Cardiac fibroblast (primary cell): ENCODE measurements around the gene TMEM108.

Experiments used
- DNase-seq, 2 donors: peaks; one replicate each; pipeline versions ENCODE4 v3.0.0 to v3.0.0-alpha.2; 2010; ENCODE audit warnings: low read depth in 2 of 2
- H3K4me3 ChIP-seq, 2 donors: replicated peaks in 1 of 2; 1 replicate in 1 of 2; 2 replicates in 1 of 2; pipeline ENCODE4 v1.5.1; 2011; ENCODE audit warnings: low read depth in 2 of 2, low read length in 2 of 2, mild to moderate bottlenecking in 2 of 2, moderate library complexity in 1 of 2
- CTCF ChIP-seq: IDR thresholded peaks from one replicate; pipeline ENCODE4 v1.5.1; 2011; ENCODE audit warnings: low read depth, mild to moderate bottlenecking, low read length, inconsistent platforms

The TMEM108 gene

DNA sequence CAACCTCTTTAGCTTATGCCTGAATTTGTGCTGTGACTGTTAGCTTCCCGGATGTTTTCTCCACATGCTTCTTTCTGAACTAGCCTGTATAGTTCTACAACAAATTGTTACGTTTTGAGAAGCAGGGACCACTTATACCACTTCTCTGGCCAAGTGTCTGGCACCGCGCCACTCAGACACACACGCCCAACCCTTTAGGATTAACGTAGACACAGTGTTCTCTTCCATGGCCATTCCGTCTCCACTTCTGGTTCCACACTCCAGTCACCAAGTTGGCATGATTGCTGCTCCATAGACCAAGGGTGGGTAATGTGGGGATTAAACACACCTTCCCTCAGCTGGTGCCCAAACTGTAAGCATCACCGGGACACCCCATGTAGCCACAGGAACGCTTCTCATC lies 755 bp upstream of the TMEM108 start:
- no peak for DNase-seq
- H3K4me3 ChIP-seq, result no peak overlapping the region
- no peak for TF ChIP-seq CTCF

- peak in 1 of 2 donors; percentile 5 for DNase-seq
- peak overlapping the region; percentile 43 to 47 for H3K4me3 ChIP-seq
- TF ChIP-seq CTCF, result no peak
These were observed 662 bp downstream of the TMEM108 start for GRCh38 chr3:133038731-133039375.

DNA sequence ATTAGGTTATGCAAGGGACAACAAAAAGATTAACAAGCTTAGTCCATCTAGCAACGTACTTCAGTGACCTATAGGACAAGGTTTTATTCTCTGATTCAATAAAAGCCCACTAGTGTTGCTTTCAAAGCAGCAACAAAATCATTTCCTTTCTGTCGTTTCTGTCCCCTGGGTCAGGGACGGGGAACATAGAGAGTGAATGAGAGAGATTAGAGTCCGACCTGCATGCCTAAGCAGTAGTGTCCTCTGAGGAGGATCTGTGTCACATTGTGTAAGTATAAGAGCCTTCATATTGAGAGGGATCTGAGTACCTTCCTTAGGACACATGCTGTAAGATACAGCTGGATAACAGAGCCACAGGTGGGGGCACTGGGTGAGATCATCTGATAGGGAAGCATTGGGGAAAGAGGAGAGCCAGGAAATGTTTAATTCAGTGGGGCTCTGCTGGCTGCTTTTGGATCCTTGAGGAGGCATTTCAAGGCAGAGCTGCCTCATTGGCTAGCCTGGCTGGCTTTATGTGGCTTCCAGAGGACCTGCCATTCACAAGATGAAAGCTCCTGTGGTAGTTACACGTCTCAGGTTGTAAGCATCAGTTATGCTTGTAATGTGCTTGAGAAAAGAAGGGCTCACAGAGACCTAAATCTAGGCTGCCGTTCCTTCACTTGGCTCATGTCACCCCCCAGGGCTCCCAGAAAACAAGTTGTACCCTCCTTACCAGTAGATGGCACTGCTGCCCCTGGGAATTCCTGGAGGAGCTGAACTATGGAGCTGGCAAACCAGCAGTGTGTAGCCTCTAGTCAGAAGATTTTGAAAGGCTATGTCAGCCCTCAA lies 2.7 kb downstream of the TMEM108 start:
- peak; percentile 79 to 83 for DNase-seq
- TF ChIP-seq CTCF, result peak; percentile 80

GRCh38 chr3:133041524-133041829 lies 3.3 kb downstream of the TMEM108 start:
- no peak for TF ChIP-seq CTCF
- DNase-seq, result no peak
- H3K4me3 ChIP-seq, result no peak overlapping the region

More for the DNA sequence above, 2.7 kb downstream of the TMEM108 start:
- H3K4me3 ChIP-seq, result no peak overlapping the region

DNA sequence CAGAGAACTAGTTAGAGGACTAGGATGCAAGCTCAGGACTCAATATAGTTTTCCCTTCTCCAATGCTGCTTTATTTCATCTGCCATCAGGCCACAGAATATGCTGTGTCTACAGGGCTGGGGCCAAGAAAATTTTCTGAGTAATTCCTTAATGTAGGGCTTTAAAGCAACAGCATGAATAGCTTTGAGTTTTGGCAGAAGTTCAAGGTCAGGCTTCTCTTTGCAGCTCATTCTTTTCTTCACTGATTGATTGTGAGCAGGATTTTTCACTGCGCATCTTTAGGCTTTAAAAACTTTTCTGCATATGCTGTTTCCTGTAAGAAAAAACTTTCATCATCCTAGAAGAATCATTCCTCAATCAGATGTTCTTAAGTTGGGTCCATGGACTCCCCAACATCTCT lies 4.6 kb downstream of the TMEM108 start:
- peak; percentile 15 to 18 for DNase-seq
- H3K4me3 ChIP-seq, result no peak overlapping the region
- TF ChIP-seq CTCF, result no peak

DNA sequence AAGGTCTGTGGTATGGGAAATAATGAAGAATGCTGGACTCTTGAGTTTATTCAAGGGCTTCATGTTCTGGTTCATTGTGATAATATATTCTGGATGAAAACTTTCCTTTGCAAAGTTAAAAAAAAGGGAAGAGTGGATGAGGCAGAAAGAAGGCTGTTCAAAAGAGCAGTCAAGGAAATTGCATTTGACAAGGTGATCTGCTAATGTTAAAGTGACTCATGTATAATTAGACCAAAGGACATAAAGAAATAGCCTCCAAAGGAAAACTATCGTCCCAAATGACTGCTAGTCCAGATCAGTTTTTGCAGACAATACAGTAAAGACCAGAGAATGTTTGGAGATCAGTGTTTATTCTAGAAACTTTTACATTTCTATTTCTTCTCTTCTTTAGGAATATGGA lies 9.8 kb downstream of the TMEM108 start:
- TF ChIP-seq CTCF, result no peak
- DNase-seq, result no peak
- no peak overlapping the region for H3K4me3 ChIP-seq
